Endothelial cell of umbilical vein (primary cell): ENCODE results near the gene FBXL14. TPM values are rescaled to one million over a fixed set of nuclear protein-coding genes. Genes with fewer than 3 reads are reported as not detected.

Source experiments
- BruUV-seq: library from RNA; stranded (reverse); fragments of 400-500 nt; replicated peaks from 2 replicates; lab custom pipeline; 2021; lab: Mats Ljungman, UMichigan
- CTCF ChIA-PET: fragments of 300-600, 350-600 bp; sonication (Branson Sonifier 250); formaldehyde crosslinking; loops from one replicate; lab custom pipeline; 2021; ENCODE audit warnings: antibody characterized with exemption, inconsistent platforms; lab: Charles Lee
- POLR2A ChIA-PET: fragments of 300-600, 350-600 bp; sonication (Branson Sonifier 250); formaldehyde crosslinking; loops from one replicate; lab custom pipeline; 2021; ENCODE audit warnings: antibody characterized with exemption, inconsistent platforms; lab: Charles Lee
- DNase-seq: peaks from one replicate; pipeline ENCODE4 v3.0.0-alpha.2; 2011; ENCODE audit warnings: low read depth, low spot score
- FAIRE-seq: peaks from 2 replicates; lab custom pipeline; 2011; peaks lifted over from hg19 to GRCh38; lab: Jason Lieb, UNC
- H2AFZ ChIP-seq: 2 replicates; pipeline ENCODE4 v1.6.0; 2012; ENCODE audit warnings: low read depth, low read length, control low read depth, inconsistent platforms
- H3K27ac ChIP-seq: 2 replicates; pipeline ENCODE4 v1.5.1; 2011; ENCODE audit warnings: low read depth, mild to moderate bottlenecking, control low read depth, low read length, moderate library complexity; ENCODE audit not compliant: insufficient read depth
- H3K27me3 ChIP-seq, 2 experiments: 2 replicates each; pipeline versions ENCODE4 v1.6.0 to v1.6.1; 2011; ENCODE audit warnings: low read length in 2 of 2, mixed read lengths in 1 of 2; ENCODE audit not compliant: control insufficient read depth in 2 of 2, insufficient read depth in 2 of 2
- H3K36me3 ChIP-seq, 2 experiments: 2 replicates in 1 of 2; 3 replicates in 1 of 2; pipeline ENCODE4 v1.5.1; 2011; ENCODE audit warnings: low read length in 2 of 2, mild to moderate bottlenecking in 1 of 2, moderate library complexity in 1 of 2; ENCODE audit not compliant: control insufficient read depth in 2 of 2, insufficient read depth in 2 of 2; ENCODE audit errors: extremely low read depth in 1 of 2
- H3K4me1 ChIP-seq: 3 replicates; pipeline ENCODE4 v1.5.1; 2011; ENCODE audit warnings: mild to moderate bottlenecking, low read length; ENCODE audit not compliant: control insufficient read depth, insufficient read depth; ENCODE audit errors: extremely low read depth
- H3K4me2 ChIP-seq: 2 replicates; pipeline ENCODE4 v1.6.1; 2011; ENCODE audit warnings: low read length, control low read depth, mixed read lengths; ENCODE audit not compliant: insufficient read depth
- H3K4me3 ChIP-seq, 3 experiments: fragments of 200-600 bp in 1 of 3; sonication (generic), shearing (Covaris generic) in 1 of 3; replicated peaks in 1 of 3; 2 replicates each; pipeline ENCODE4 v1.5.1; 2011 to 2016; ENCODE audit warnings: control low read depth in 3 of 3, low read length in 3 of 3, mild to moderate bottlenecking in 2 of 3, inconsistent platforms in 1 of 3, low read depth in 1 of 3, moderate library complexity in 1 of 3; ENCODE audit not compliant: insufficient read depth in 1 of 3
- H3K79me2 ChIP-seq: 2 replicates; pipeline ENCODE4 v1.6.0; 2012; ENCODE audit warnings: low read length, inconsistent platforms; ENCODE audit not compliant: control insufficient read depth, insufficient read depth
- H3K9ac ChIP-seq: replicated peaks from 2 replicates; pipeline ENCODE3; 2011; ENCODE audit warnings: low read length, control low read depth; ENCODE audit not compliant: insufficient read depth; ENCODE audit errors: extremely low read depth
- H3K9me1 ChIP-seq: replicated peaks from 3 replicates; pipeline ENCODE4 v1.6.0; 2011; ENCODE audit warnings: mild to moderate bottlenecking, low read length; ENCODE audit not compliant: control insufficient read depth, insufficient read depth; ENCODE audit errors: extremely low read depth
- H3K9me3 ChIP-seq: replicated peaks from 2 replicates; pipeline ENCODE4 v1.5.1; 2012; ENCODE audit warnings: low read length, inconsistent platforms; ENCODE audit not compliant: control insufficient read depth, insufficient read depth
- H4K20me1 ChIP-seq: replicated peaks from 2 replicates; pipeline ENCODE3; 2011; ENCODE audit warnings: mild to moderate bottlenecking, low read length; ENCODE audit not compliant: control insufficient read depth, insufficient read depth; ENCODE audit errors: extremely low read depth
- EZH2 ChIP-seq: IDR thresholded peaks from 2 replicates; pipeline ENCODE4 v1.6.1; 2012; ENCODE audit warnings: borderline replicate concordance, low read depth, mild to moderate bottlenecking, moderate library complexity, low read length, inconsistent platforms; ENCODE audit not compliant: severe bottlenecking
- FOS ChIP-seq: IDR thresholded peaks from 2 replicates; pipeline ENCODE4 v1.6.1; 2011; ENCODE audit warnings: mild to moderate bottlenecking, low read length, moderate library complexity, borderline replicate concordance; ENCODE audit not compliant: insufficient read depth
- GATA2 ChIP-seq: IDR thresholded peaks from 2 replicates; pipeline ENCODE4 v1.7.0; 2011; ENCODE audit warnings: low read depth, mild to moderate bottlenecking, moderate library complexity, mixed read lengths, low read length; ENCODE audit not compliant: insufficient read length, insufficient read depth
- JUN ChIP-seq: IDR thresholded peaks from 2 replicates; pipeline ENCODE4 v1.6.1; 2011; ENCODE audit warnings: borderline replicate concordance, low read depth; ENCODE audit not compliant: insufficient read length, insufficient read depth
- MYC ChIP-seq: IDR thresholded peaks from one replicate; pipeline ENCODE4 v1.6.1; 2011; ENCODE audit warnings: mild to moderate bottlenecking, low read depth, low read length
- POLR2A ChIP-seq: IDR thresholded peaks from 2 replicates; pipeline ENCODE4 v1.6.1; 2012; ENCODE audit warnings: low read depth, mild to moderate bottlenecking, control low read depth, low read length
- POLR2AphosphoS5 ChIP-seq: IDR thresholded peaks from 2 replicates; pipeline ENCODE4 v1.6.1; 2012; ENCODE audit warnings: low read depth, mild to moderate bottlenecking, control low read depth, low read length, moderate library complexity; ENCODE audit not compliant: insufficient read depth
- dilution Hi-C: fragments of 300-500 bp; cut with MboI; formaldehyde crosslinking; loops from one replicate; pipeline ENCODE4 v1.15.0; 2019; ENCODE audit warnings: low sequenced_read_pairs; ENCODE audit not compliant: extremely low pct_ligation_motif_present
- intact Hi-C: fragments of 100-400 bp; cut with micrococcal nuclease; formaldehyde crosslinking; loops from one replicate; pipeline ENCODE4 v1.10.0; 2022
- polyA plus RNA-seq, 4 experiments: library from polyadenylated mRNA; depleted of rRNA in 3 of 4; stranded (reverse) in 3 of 4; unstranded in 1 of 4; fragments of >200 nt; gene quantifications; 2 replicates each; pipeline versions ENCODE4 v1.2.1 to v1.2.3, GENCODE V29; 2011 to 2012; ENCODE audit warnings: missing spikeins in 1 of 4
- total RNA-seq: library from RNA; stranded (reverse); gene quantifications from 2 replicates; pipeline ENCODE4 v1.2.3, GENCODE V29; 2021
- TF ChIP-seq, protein P1 (sequence below), 2 donors: IDR thresholded peaks; 1 replicate in 1 of 2; 2 replicates in 1 of 2; pipeline ENCODE4 v1.5.1; 2011; ENCODE audit warnings: low read length in 2 of 2, mild to moderate bottlenecking in 2 of 2, moderate library complexity in 2 of 2, control low read depth in 1 of 2, inconsistent platforms in 1 of 2, low read depth in 1 of 2; ENCODE audit not compliant: insufficient read depth in 1 of 2; ENCODE audit errors: extremely low read depth in 1 of 2
- TF ChIP-seq, protein P2 (sequence below): IDR thresholded peaks from 2 replicates; pipeline ENCODE4 v1.6.1; 2011; ENCODE audit not compliant: insufficient read depth, insufficient read length

Gene FBXL14
- total and polyA plus RNA-seq, 2 donors (not counting 3 experiments of a cell fraction or from before 2014, with no cell fraction given): 11.3 to 15.7 TPM

DNA sequence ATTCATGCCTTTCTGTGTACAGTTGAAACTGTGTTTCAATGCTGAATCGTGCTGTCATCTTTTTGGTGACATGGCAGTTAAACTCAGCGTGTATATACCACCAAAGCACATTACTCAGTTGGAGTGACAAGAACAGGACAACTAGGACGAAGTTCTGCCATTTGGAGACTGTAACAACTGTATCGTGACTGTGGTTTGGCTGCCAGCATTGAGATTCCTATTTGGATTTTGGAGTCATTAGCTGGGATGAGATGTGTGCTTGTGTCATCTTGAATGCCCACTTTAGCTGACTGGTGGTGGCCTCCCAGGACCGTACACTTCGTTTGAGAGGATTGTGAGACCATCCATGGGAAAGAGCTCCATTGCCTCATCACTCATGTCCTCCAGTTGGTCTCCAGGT, 42.9 kb downstream of the FBXL14 start:
- H3K79me2 ChIP-seq: no peaks in the 10 kb centered on the region
- H3K9me1 ChIP-seq: no peaks in the 10 kb centered on the region
- no TSS peak for BruUV-seq
- H3K9ac ChIP-seq: no peak overlapping the region
- no peaks in the 10 kb centered on the region for H3K9me3 ChIP-seq
- dilution Hi-C loops (loop anchor here (25.0 kb wide), 1 partner anchor 439 kb away; no protein-coding TSS in a partner anchor), intact Hi-C loops (no loop called here)
- H3K4me3 ChIP-seq: no peak overlapping the region
- DNase-seq (no peak), FAIRE-seq (no peak)
- TF ChIP-seq GATA2 (no peak), JUN (no peak), EZH2 (no peak), MYC (no peak), FOS (no peak), POLR2AphosphoS5 (no peak), POLR2A (no peak)
- TF ChIP-seq, protein P1, sequence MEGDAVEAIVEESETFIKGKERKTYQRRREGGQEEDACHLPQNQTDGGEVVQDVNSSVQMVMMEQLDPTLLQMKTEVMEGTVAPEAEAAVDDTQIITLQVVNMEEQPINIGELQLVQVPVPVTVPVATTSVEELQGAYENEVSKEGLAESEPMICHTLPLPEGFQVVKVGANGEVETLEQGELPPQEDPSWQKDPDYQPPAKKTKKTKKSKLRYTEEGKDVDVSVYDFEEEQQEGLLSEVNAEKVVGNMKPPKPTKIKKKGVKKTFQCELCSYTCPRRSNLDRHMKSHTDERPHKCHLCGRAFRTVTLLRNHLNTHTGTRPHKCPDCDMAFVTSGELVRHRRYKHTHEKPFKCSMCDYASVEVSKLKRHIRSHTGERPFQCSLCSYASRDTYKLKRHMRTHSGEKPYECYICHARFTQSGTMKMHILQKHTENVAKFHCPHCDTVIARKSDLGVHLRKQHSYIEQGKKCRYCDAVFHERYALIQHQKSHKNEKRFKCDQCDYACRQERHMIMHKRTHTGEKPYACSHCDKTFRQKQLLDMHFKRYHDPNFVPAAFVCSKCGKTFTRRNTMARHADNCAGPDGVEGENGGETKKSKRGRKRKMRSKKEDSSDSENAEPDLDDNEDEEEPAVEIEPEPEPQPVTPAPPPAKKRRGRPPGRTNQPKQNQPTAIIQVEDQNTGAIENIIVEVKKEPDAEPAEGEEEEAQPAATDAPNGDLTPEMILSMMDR (IDR thresholded peaks at IDR 0.05; ENCODE audit: extremely low read depth in 1 of 2, insufficient read depth in 1 of 2, low read depth in 1 of 2, low read length in 2 of 2): no peak
- TF ChIP-seq, protein P2, sequence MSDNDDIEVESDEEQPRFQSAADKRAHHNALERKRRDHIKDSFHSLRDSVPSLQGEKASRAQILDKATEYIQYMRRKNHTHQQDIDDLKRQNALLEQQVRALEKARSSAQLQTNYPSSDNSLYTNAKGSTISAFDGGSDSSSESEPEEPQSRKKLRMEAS: no peak
- POLR2A ChIA-PET: no interaction called here
- CTCF ChIA-PET: interaction anchor here (1.0 kb wide), 1 partner anchor 434 kb away, joined by 4 read pairs; no protein-coding TSS in a partner anchor
- H3K27ac ChIP-seq: no peak overlapping the region
- H4K20me1 ChIP-seq: no peaks in the 10 kb centered on the region
- no peak overlapping the region for H3K4me2 ChIP-seq
- H3K36me3 ChIP-seq: no peaks in the 10 kb centered on the region
- H3K27me3 ChIP-seq: peaks cover 2 to 26% of the 10 kb centered on the region in 2 experiments
- H2AFZ ChIP-seq: no peak overlapping the region
- H3K4me1 ChIP-seq: no peaks in the 10 kb centered on the region
